GM19099 (cell line): ENCODE results near the gene SCAMP4.

ENCODE experiments used
- POLR2A ChIP-seq: IDR thresholded peaks from 3 replicates; pipeline ENCODE4 v1.6.1; 2011; ENCODE audit warnings: low read depth; ENCODE audit not compliant: insufficient read length; ENCODE audit errors: extremely low read depth

SCAMP4 gene

GRCh38 chr19:1902923-1903322, 2.3 kb upstream of the SCAMP4 start:
- no peak for TF ChIP-seq POLR2A

- no peak for TF ChIP-seq POLR2A
Observed at GRCh38 chr19:1904860-1905109, 414 bp upstream of the SCAMP4 start.

GRCh38 chr19:1905863-1906375, 720 bp downstream of the SCAMP4 start:
- TF ChIP-seq POLR2A = no peak

- TF ChIP-seq POLR2A = no peak
Observed at GRCh38 chr19:1906985-1907562, 1.9 kb downstream of the SCAMP4 start.

GRCh38 chr19:1907563-1908363, 2.6 kb downstream of the SCAMP4 start:
- no peak for TF ChIP-seq POLR2A

GRCh38 chr19:1908364-1908678, 3.1 kb downstream of the SCAMP4 start:
- TF ChIP-seq POLR2A = no peak

GRCh38 chr19:1909761-1910080, 4.5 kb downstream of the SCAMP4 start:
- no peak for TF ChIP-seq POLR2A

- TF ChIP-seq POLR2A = no peak
Observed at GRCh38 chr19:1910177-1910576, 5.0 kb downstream of the SCAMP4 start.

GRCh38 chr19:1911098-1911497, 5.9 kb downstream of the SCAMP4 start:
- no peak for TF ChIP-seq POLR2A

GRCh38 chr19:1911995-1912394, 6.8 kb downstream of the SCAMP4 start:
- no peak for TF ChIP-seq POLR2A

GRCh38 chr19:1912760-1913505, 7.7 kb downstream of the SCAMP4 start:
- no peak for TF ChIP-seq POLR2A

- TF ChIP-seq POLR2A = no peak
Observed at GRCh38 chr19:1913781-1914577, 8.8 kb downstream of the SCAMP4 start.

- TF ChIP-seq POLR2A = no peak
Observed at GRCh38 chr19:1914826-1915341, 9.7 kb downstream of the SCAMP4 start.

- TF ChIP-seq POLR2A = no peak
Observed at GRCh38 chr19:1917146-1917545, 11.9 kb downstream of the SCAMP4 start.

- no peak for TF ChIP-seq POLR2A
Observed at GRCh38 chr19:1917926-1918325, 12.7 kb downstream of the SCAMP4 start.
